ENCODE data around the gene UGT1A9. TPM values are rescaled to one million over a fixed set of nuclear protein-coding genes. Genes with fewer than 3 reads are reported as not detected.

UGT1A9 gene
- total and polyA plus RNA-seq, 2 experiments from 2014 or later = not detected

GRCh38 chr2:233668605-233669260 is 3.0 kb upstream of the UGT1A9 start (continued):
- TF ChIP-seq POLR2AphosphoS5 (IDR thresholded peaks at IDR 0.05; ENCODE audit: low read depth) = no peak
- no peak for TF ChIP-seq ZNF114 (CRISPR knock-in tag; IDR thresholded peaks at IDR 0.05)
- no peak for TF ChIP-seq EZH2phosphoT487 (IDR thresholded peaks at IDR 0.05; ENCODE audit: unreplicated experiment)
- no peak for TF ChIP-seq STAT1 (IDR thresholded peaks at IDR 0.05; ENCODE audit: unreplicated experiment)
- no peak for TF ChIP-seq ZNF331 (CRISPR knock-in tag; IDR thresholded peaks at IDR 0.05; ENCODE audit: low read depth)
- TF ChIP-seq EZH2 (IDR thresholded peaks at IDR 0.05; ENCODE audit: low read depth, unreplicated experiment) = no peak
- TF ChIP-seq ETS1 (IDR thresholded peaks at IDR 0.05) = no peak
- no peak for TF ChIP-seq JUNB (IDR thresholded peaks at IDR 0.05; ENCODE audit: unreplicated experiment)
- TF ChIP-seq CREB1 (CRISPR knock-in tag; IDR thresholded peaks at IDR 0.05; ENCODE audit: low read depth) = no peak
- TF ChIP-seq CTCF (conservative IDR thresholded peaks at IDR 0.05; ENCODE audit: low read depth in 2 of 2) = no peak

GRCh38 chr2:233672886-233673285 is 1.2 kb downstream of the UGT1A9 start:
- Histone ChIP-seq H3K36me3 (ENCODE audit: insufficient read depth) (no peaks in the 10 kb centered on the region), H3K27me3 (ENCODE audit: insufficient read depth) (no peaks in the 10 kb centered on the region), H3F3A (replicated peaks; ENCODE audit: low read depth) (no peaks in the 10 kb centered on the region), H3K4me2 (no peak overlapping the region), H3K4me1 (ENCODE audit: insufficient read depth) (no peaks in the 10 kb centered on the region; the same call in 1 of the 2 replicates), H3K9me2 (ENCODE audit: insufficient read depth) (no peaks in the 10 kb centered on the region), H2AFZ (no peak overlapping the region), H3K27ac (ENCODE audit: low read depth) (no peak overlapping the region), H4K20me1 (replicated peaks; ENCODE audit: insufficient read depth) (no peaks in the 10 kb centered on the region), H3K79me2 (replicated peaks; ENCODE audit: insufficient read depth) (no peaks in the 10 kb centered on the region), H3K4me3 (no peak overlapping the region)
- DNase-seq (ENCODE audit: low spot score) (no peak), ATAC-seq (no peak)
- Mint-ChIP-seq H3K4me1 (peaks cover 6% of the 10 kb centered on the region; the same call in 2 of the 3 replicates), H3K36me3 (ENCODE audit: low read depth) (no peaks in the 10 kb centered on the region), H3K9me3 (peaks cover 4% of the 10 kb centered on the region; the same call in 2 of the 3 replicates), H3K27ac (no peak overlapping the region), H3K4me3 (no peak overlapping the region), H3K27me3 (ENCODE audit: insufficient read depth, low read depth, poor library complexity) (no peaks in the 10 kb centered on the region)
- TF ChIP-seq STAT1 (IDR thresholded peaks at IDR 0.05; ENCODE audit: unreplicated experiment) = no peak
- no peak for TF ChIP-seq CREB1 (CRISPR knock-in tag; IDR thresholded peaks at IDR 0.05; ENCODE audit: low read depth)
- TF ChIP-seq POLR2AphosphoS5 (IDR thresholded peaks at IDR 0.05; ENCODE audit: low read depth) = no peak
- no peak for TF ChIP-seq CTCF (conservative IDR thresholded peaks at IDR 0.05; ENCODE audit: low read depth in 2 of 2)

Measured in GM23338 (cell line).